Spleen (tissue), 7 donors: Measurements from ENCODE around the gene EFCAB5.

ENCODE experiments used
- POLR2A ChIP-seq, 3 donors: fragments of 450-650 bp; IDR thresholded peaks; one replicate each; pipeline ENCODE4 v1.5.1; 2017; ENCODE audit warnings: antibody characterized with exemption in 3 of 3, mild to moderate bottlenecking in 1 of 3
- POLR2AphosphoS5 ChIP-seq, 3 donors: sonication (generic); formaldehyde crosslinking; IDR thresholded peaks; one replicate each; pipeline ENCODE4 v1.5.1; 2017; ENCODE audit warnings: antibody characterized with exemption in 3 of 3
- TF ChIP-seq, protein P1 (sequence below), 11 experiments: fragments of 200-600 bp in 7 of 11; fragments of 450-650 bp in 4 of 11; sonication (generic) in 4 of 11; IDR thresholded peaks in 8 of 11; conservative IDR thresholded peaks in 3 of 11; 1 replicate in 7 of 11; 2 replicates in 4 of 11; pipeline versions ENCODE4 v1.4.0 to v1.8.0; 2016 to 2021; ENCODE audit warnings: antibody characterized with exemption in 11 of 11, inconsistent platforms in 4 of 11, mild to moderate bottlenecking in 1 of 11
- donor health status: DM: no; HTN: no; CAD: no; lungs with moderate emphysema.
- donor health status: DM: no; HTN: no; CAD: no.
- donor health status: DM: no; HTN: no; CAD: no.

DNA sequence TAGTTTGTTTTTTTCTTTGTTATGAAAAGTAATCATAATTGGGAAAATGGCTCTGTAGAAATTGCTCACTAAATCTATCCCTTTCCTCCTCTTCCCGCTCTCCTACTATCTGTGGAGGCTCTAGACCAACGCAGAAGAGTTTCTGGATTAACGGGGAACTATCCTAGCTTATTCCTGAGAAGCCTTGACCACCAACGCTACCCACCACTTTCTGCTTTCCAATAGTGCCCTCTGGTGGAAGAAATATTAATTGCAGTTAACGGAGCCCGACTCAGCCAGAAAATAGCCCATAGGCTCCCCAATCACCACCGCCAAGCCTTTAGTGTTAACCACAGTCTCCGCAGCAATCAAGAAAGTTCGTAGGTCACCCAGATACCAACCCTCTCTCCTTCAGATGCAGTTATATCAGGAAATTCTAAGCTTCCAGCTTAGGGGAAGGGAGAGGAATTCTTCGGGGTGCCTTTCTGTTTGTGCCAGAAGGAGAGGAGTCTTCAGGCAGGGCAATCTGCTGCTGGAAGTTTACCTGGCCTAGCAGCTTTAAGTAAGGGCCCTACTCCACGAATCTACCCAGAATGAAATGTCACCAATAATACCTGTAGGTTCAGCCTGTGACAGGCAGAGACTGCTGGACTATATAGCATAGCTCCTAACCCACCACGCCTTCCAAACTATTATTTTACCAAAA lies 152.2 kb downstream of the EFCAB5 start:
- TF ChIP-seq POLR2A (IDR thresholded peaks at IDR 0.05) (no peak), POLR2AphosphoS5 (IDR thresholded peaks at IDR 0.05) (no peak)
- TF ChIP-seq, protein P1, sequence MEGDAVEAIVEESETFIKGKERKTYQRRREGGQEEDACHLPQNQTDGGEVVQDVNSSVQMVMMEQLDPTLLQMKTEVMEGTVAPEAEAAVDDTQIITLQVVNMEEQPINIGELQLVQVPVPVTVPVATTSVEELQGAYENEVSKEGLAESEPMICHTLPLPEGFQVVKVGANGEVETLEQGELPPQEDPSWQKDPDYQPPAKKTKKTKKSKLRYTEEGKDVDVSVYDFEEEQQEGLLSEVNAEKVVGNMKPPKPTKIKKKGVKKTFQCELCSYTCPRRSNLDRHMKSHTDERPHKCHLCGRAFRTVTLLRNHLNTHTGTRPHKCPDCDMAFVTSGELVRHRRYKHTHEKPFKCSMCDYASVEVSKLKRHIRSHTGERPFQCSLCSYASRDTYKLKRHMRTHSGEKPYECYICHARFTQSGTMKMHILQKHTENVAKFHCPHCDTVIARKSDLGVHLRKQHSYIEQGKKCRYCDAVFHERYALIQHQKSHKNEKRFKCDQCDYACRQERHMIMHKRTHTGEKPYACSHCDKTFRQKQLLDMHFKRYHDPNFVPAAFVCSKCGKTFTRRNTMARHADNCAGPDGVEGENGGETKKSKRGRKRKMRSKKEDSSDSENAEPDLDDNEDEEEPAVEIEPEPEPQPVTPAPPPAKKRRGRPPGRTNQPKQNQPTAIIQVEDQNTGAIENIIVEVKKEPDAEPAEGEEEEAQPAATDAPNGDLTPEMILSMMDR (IDR thresholded peaks at IDR 0.05 in 8 of 11, conservative IDR thresholded peaks at IDR 0.05 in 3 of 11) = peak; percentile 67 to 87 (median 83)
